ENCODE results near the gene TCL1A. TPM values are rescaled to one million over a fixed set of nuclear protein-coding genes. Genes with fewer than 3 reads are reported as not detected.
"Not testable (repeated sequence)": the region's sequence is repeated elsewhere in the genome, so short reads cannot be mapped to it uniquely, and the experiment has no call there.

Gene TCL1A
- total and polyA plus RNA-seq, 2 donors (not counting 1 experiment from before 2014, with no cell fraction given) = not detected

DNA sequence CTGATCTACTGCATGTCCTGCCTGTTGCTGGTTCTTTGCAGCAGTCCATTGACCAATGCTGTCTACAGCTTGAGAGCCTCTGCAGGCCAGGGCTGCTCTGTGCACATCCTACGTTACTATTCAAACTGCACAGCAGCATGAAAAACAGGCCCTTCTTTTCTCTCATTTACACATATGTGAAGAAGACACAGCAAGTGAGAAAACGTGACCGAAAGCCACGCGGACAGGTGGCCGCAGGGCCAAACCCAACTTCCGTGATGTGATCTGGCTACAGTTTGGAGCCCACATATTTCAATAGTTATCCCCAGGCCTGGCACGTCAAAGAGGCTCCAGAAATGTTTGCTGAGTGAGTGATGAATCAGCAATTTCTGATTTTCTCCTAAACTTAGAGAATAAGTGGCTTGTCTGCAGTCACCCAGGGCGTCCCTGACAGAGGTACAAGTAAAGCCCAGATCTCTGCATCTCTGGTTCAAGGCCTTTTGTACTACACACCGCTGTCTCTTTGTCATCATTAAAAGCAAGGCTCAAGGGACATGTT lies 45.6 kb downstream of the TCL1A start:
- DNase-seq (ENCODE audit: low read depth in 2 of 2) = no peak
- Histone ChIP-seq H4K20me1 (ENCODE audit: control insufficient read depth, extremely low read depth, insufficient read depth, low read length) (no peaks in the 10 kb centered on the region), H3K27me3 (ENCODE audit: control insufficient read depth, insufficient read depth, low read length) (no peaks in the 10 kb centered on the region), H3K79me2 (ENCODE audit: control insufficient read depth, insufficient read depth, low read length) (no peaks in the 10 kb centered on the region), H3K9me3 (ENCODE audit: control insufficient read depth, insufficient read depth, low read depth, low read length) (no peaks in the 10 kb centered on the region), H3K36me3 (ENCODE audit: control insufficient read depth, insufficient read depth, low read length) (no peaks in the 10 kb centered on the region), H2AFZ (ENCODE audit: low read length) (no peak overlapping the region), H3K27ac (ENCODE audit: insufficient read depth, low read length) (no peak overlapping the region), H3K9ac (ENCODE audit: insufficient read depth, low read length) (no peak overlapping the region), H3K4me3 (replicated peaks in 1 of 4; ENCODE audit: control extremely low read depth in 1 of 4, insufficient read depth in 1 of 4, low read depth in 3 of 4, low read length in 4 of 4) (no peak overlapping the region), H3K4me1 (ENCODE audit: control insufficient read depth, extremely low read depth, insufficient read depth, low read length) (no peaks in the 10 kb centered on the region), H3K4me2 (ENCODE audit: extremely low read depth, insufficient read depth, low read length) (no peak overlapping the region)
- TF ChIP-seq EZH2 (IDR thresholded peaks at IDR 0.05; ENCODE audit: low read length, missing control alignments) = no peak
- TF ChIP-seq, protein P1, sequence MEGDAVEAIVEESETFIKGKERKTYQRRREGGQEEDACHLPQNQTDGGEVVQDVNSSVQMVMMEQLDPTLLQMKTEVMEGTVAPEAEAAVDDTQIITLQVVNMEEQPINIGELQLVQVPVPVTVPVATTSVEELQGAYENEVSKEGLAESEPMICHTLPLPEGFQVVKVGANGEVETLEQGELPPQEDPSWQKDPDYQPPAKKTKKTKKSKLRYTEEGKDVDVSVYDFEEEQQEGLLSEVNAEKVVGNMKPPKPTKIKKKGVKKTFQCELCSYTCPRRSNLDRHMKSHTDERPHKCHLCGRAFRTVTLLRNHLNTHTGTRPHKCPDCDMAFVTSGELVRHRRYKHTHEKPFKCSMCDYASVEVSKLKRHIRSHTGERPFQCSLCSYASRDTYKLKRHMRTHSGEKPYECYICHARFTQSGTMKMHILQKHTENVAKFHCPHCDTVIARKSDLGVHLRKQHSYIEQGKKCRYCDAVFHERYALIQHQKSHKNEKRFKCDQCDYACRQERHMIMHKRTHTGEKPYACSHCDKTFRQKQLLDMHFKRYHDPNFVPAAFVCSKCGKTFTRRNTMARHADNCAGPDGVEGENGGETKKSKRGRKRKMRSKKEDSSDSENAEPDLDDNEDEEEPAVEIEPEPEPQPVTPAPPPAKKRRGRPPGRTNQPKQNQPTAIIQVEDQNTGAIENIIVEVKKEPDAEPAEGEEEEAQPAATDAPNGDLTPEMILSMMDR (conservative IDR thresholded peaks at IDR 0.05 in 1 of 2, IDR thresholded peaks at IDR 0.05 in 1 of 2; ENCODE audit: low read depth in 1 of 2, low read length in 2 of 2) = no peak

- Histone ChIP-seq H3K27me3 (ENCODE audit: control insufficient read depth, insufficient read depth, low read length) (no peaks in the 10 kb centered on the region), H3K9ac (ENCODE audit: insufficient read depth, low read length) (no peak overlapping the region), H3K4me3 (replicated peaks in 1 of 4; ENCODE audit: control extremely low read depth in 1 of 4, insufficient read depth in 1 of 4, low read depth in 3 of 4, low read length in 4 of 4) (no peak overlapping the region), H3K27ac (ENCODE audit: insufficient read depth, low read length) (no peak overlapping the region), H3K9me3 (ENCODE audit: control insufficient read depth, insufficient read depth, low read depth, low read length) (no peaks in the 10 kb centered on the region), H2AFZ (ENCODE audit: low read length) (no peak overlapping the region), H4K20me1 (ENCODE audit: control insufficient read depth, extremely low read depth, insufficient read depth, low read length) (no peaks in the 10 kb centered on the region), H3K4me1 (ENCODE audit: control insufficient read depth, extremely low read depth, insufficient read depth, low read length) (no peaks in the 10 kb centered on the region), H3K79me2 (ENCODE audit: control insufficient read depth, insufficient read depth, low read length) (no peaks in the 10 kb centered on the region), H3K4me2 (ENCODE audit: extremely low read depth, insufficient read depth, low read length) (no peak overlapping the region), H3K36me3 (ENCODE audit: control insufficient read depth, insufficient read depth, low read length) (no peaks in the 10 kb centered on the region)
- DNase-seq (ENCODE audit: low read depth in 2 of 2) = no peak
- TF ChIP-seq EZH2 (IDR thresholded peaks at IDR 0.05; ENCODE audit: low read length, missing control alignments) = no peak
- TF ChIP-seq, protein P1 (conservative IDR thresholded peaks at IDR 0.05 in 1 of 2, IDR thresholded peaks at IDR 0.05 in 1 of 2; ENCODE audit: low read depth in 1 of 2, low read length in 2 of 2) = no peak
Measured at GRCh38 chr14:95667249-95667693, 46.7 kb downstream of the TCL1A start.

GRCh38 chr14:95666450-95666849 lies 47.5 kb downstream of the TCL1A start:
- Histone ChIP-seq H3K4me2 (ENCODE audit: extremely low read depth, insufficient read depth, low read length) (no peak overlapping the region), H3K9me3 (ENCODE audit: control insufficient read depth, insufficient read depth, low read depth, low read length) (no peaks in the 10 kb centered on the region), H3K4me3 (replicated peaks in 1 of 4; ENCODE audit: control extremely low read depth in 1 of 4, insufficient read depth in 1 of 4, low read depth in 3 of 4, low read length in 4 of 4) (no peak overlapping the region), H3K79me2 (ENCODE audit: control insufficient read depth, insufficient read depth, low read length) (no peaks in the 10 kb centered on the region), H3K9ac (ENCODE audit: insufficient read depth, low read length) (no peak overlapping the region), H3K27me3 (ENCODE audit: control insufficient read depth, insufficient read depth, low read length) (no peaks in the 10 kb centered on the region), H4K20me1 (ENCODE audit: control insufficient read depth, extremely low read depth, insufficient read depth, low read length) (no peaks in the 10 kb centered on the region), H3K4me1 (ENCODE audit: control insufficient read depth, extremely low read depth, insufficient read depth, low read length) (no peaks in the 10 kb centered on the region), H3K27ac (ENCODE audit: insufficient read depth, low read length) (no peak overlapping the region), H2AFZ (ENCODE audit: low read length) (no peak overlapping the region), H3K36me3 (ENCODE audit: control insufficient read depth, insufficient read depth, low read length) (no peaks in the 10 kb centered on the region)
- TF ChIP-seq EZH2 (IDR thresholded peaks at IDR 0.05; ENCODE audit: low read length, missing control alignments) = no peak
- DNase-seq (ENCODE audit: low read depth in 2 of 2) = no peak

- DNase-seq (ENCODE audit: low read depth in 2 of 2); H3K9ac ChIP-seq (ENCODE audit: insufficient read depth, low read length); H3K9me3 ChIP-seq (ENCODE audit: control insufficient read depth, insufficient read depth, low read depth, low read length); H3K79me2 ChIP-seq (ENCODE audit: control insufficient read depth, insufficient read depth, low read length); H3K4me1 ChIP-seq (ENCODE audit: control insufficient read depth, extremely low read depth, insufficient read depth, low read length); H3K27me3 ChIP-seq (ENCODE audit: control insufficient read depth, insufficient read depth, low read length); H3K36me3 ChIP-seq (ENCODE audit: control insufficient read depth, insufficient read depth, low read length); H3K4me2 ChIP-seq (ENCODE audit: extremely low read depth, insufficient read depth, low read length); H4K20me1 ChIP-seq (ENCODE audit: control insufficient read depth, extremely low read depth, insufficient read depth, low read length); H2AFZ ChIP-seq (ENCODE audit: low read length); H3K27ac ChIP-seq (ENCODE audit: insufficient read depth, low read length); H3K4me3 ChIP-seq (replicated peaks in 1 of 4; ENCODE audit: control extremely low read depth in 1 of 4, insufficient read depth in 1 of 4, low read depth in 3 of 4, low read length in 4 of 4): not testable (repeated sequence)
Measured at GRCh38 chr14:95665530-95665929, 48.4 kb downstream of the TCL1A start.

All from fibroblast of lung (primary cell).